ENCODE data around the gene P4HA1. TPM values are rescaled to one million over a fixed set of nuclear protein-coding genes. Genes with fewer than 3 reads are reported as not detected.

The P4HA1 gene
- total RNA-seq, 1 experiment from 2014 or later = 34.4 TPM

GRCh38 chr10:73060738-73061635, 35.7 kb downstream of the P4HA1 start:
- Mint-ChIP-seq H3K36me3 (peaks cover 40% of the 10 kb centered on the region), H3K4me3 (no peak overlapping the region), H3K27ac (peak overlapping the region; percentile 86; the same call in 1 of the 2 replicates), H3K4me1 (no peaks in the 10 kb centered on the region; the same call in 1 of the 2 replicates), H3K9me3 (no peaks in the 10 kb centered on the region), H3K27me3 (ENCODE audit: low read depth) (no peaks in the 10 kb centered on the region)
- TF ChIP-seq ESRRA (CRISPR knock-in tag; IDR thresholded peaks at IDR 0.05; ENCODE audit: borderline replicate concordance) = no peak
- no peak for TF ChIP-seq ZNF416 (CRISPR knock-in tag; IDR thresholded peaks at IDR 0.05)
- no peak for TF ChIP-seq NR2C2 (CRISPR knock-in tag; IDR thresholded peaks at IDR 0.05)
- no peak for TF ChIP-seq STAT6 (CRISPR knock-in tag; conservative IDR thresholded peaks at IDR 0.05; ENCODE audit: low read depth)
- TF ChIP-seq KAT7 (CRISPR knock-in tag; IDR thresholded peaks at IDR 0.05; ENCODE audit: borderline replicate concordance) = no peak
- DNase-seq (ENCODE audit: low spot score) = no peak
- ATAC-seq = peak; percentile 75
- POLR2A ChIA-PET = no interaction called here
- CTCF ChIA-PET = interaction anchor here (0.6 to 2.3 kb wide), 29 partner anchors 9 to 696 kb away, joined by 3 to 10 read pairs (median 4); partner anchors contain the start of gene MCU

- ATAC-seq = no peak
- DNase-seq (ENCODE audit: low spot score) = no peak
- ChIA-PET CTCF (interaction anchor here (2.3 kb wide), 1 partner anchor 14 kb away, joined by 8 read pairs; no protein-coding TSS in a partner anchor), POLR2A (no interaction called here)
- no peaks in the 10 kb centered on the region for H3K9me3 Mint-ChIP-seq
- peak overlapping the region; percentile 32; the same call in 1 of the 2 replicates for H3K27ac Mint-ChIP-seq
- H3K27me3 Mint-ChIP-seq (ENCODE audit: low read depth) = no peaks in the 10 kb centered on the region
- H3K36me3 Mint-ChIP-seq = peaks cover 42% of the 10 kb centered on the region
- H3K4me1 Mint-ChIP-seq = no peaks in the 10 kb centered on the region; the same call in 1 of the 2 replicates
- no peak overlapping the region for H3K4me3 Mint-ChIP-seq
- TF ChIP-seq OVOL2 (CRISPR knock-in tag; IDR thresholded peaks at IDR 0.05; ENCODE audit: borderline replicate concordance) (no peak), ZNF121 (CRISPR knock-in tag; IDR thresholded peaks at IDR 0.05) (no peak), AFF4 (CRISPR knock-in tag; IDR thresholded peaks at IDR 0.05; ENCODE audit: borderline replicate concordance) (no peak)
These were observed 36.5 kb downstream of the P4HA1 start for GRCh38 chr10:73060173-73060572.

GRCh38 chr10:73058057-73058591, 38.5 kb downstream of the P4HA1 start:
- no peak for DNase-seq (ENCODE audit: low spot score)
- no peak for TF ChIP-seq E2F5 (CRISPR knock-in tag; IDR thresholded peaks at IDR 0.05)
- TF ChIP-seq ZNF317 (CRISPR knock-in tag; IDR thresholded peaks at IDR 0.05; ENCODE audit: borderline replicate concordance, low read depth) = no peak
- no peak for TF ChIP-seq E2F4 (CRISPR knock-in tag; IDR thresholded peaks at IDR 0.05; ENCODE audit: borderline replicate concordance, low read depth)
- no peak for TF ChIP-seq ATF1 (CRISPR knock-in tag; IDR thresholded peaks at IDR 0.05)
- no peak for TF ChIP-seq ZMAT4 (CRISPR knock-in tag; IDR thresholded peaks at IDR 0.05)
- no peak for TF ChIP-seq ATF2 (CRISPR knock-in tag; IDR thresholded peaks at IDR 0.05; ENCODE audit: borderline replicate concordance, low read depth)
- TF ChIP-seq ZNF121 (CRISPR knock-in tag; IDR thresholded peaks at IDR 0.05) = no peak
- no peak for TF ChIP-seq ZNF219 (CRISPR knock-in tag; IDR thresholded peaks at IDR 0.05; ENCODE audit: borderline replicate concordance)
- no peak for TF ChIP-seq PRRX2 (CRISPR knock-in tag; IDR thresholded peaks at IDR 0.05)
- no peak for TF ChIP-seq ELF4 (CRISPR knock-in tag; IDR thresholded peaks at IDR 0.05; ENCODE audit: low read depth)

More at GRCh38 chr10:73058057-73058591, 38.5 kb downstream of the P4HA1 start:
- ChIA-PET POLR2A (interaction anchor here (0.6 kb wide), 1 partner anchor 431 kb away, joined by 3 read pairs; no protein-coding TSS in a partner anchor), CTCF (interaction anchor here (0.6 kb wide), 1 partner anchor 18 kb away, joined by 3 read pairs; no protein-coding TSS in a partner anchor)
- peaks cover 42% of the 10 kb centered on the region for H3K36me3 Mint-ChIP-seq
- H3K27me3 Mint-ChIP-seq (ENCODE audit: low read depth) = no peaks in the 10 kb centered on the region
- H3K27ac Mint-ChIP-seq = no peak overlapping the region
- H3K4me1 Mint-ChIP-seq = no peaks in the 10 kb centered on the region; the same call in 1 of the 2 replicates
- ATAC-seq = no peak
- no peak overlapping the region for H3K4me3 Mint-ChIP-seq
- no peaks in the 10 kb centered on the region for H3K9me3 Mint-ChIP-seq

Data from WTC11 (cell line).